Stimulated activated CD8-positive, alpha-beta memory T cell treated with anti-CD3 and anti-CD28 coated beads, Interleukin-12 subunit alpha, Interleukin-12 subunit beta, amount 100 ng/mL, for 24 hours (primary cell): ENCODE measurements around the gene ERICH6B.

Experiments
- DNase-seq: peaks from one replicate; pipeline ENCODE4 v3.0.0-alpha.2; 2020; ENCODE audit errors: extremely low read depth

ERICH6B gene

GRCh38 chr13:45601680-45602079, 13.9 kb downstream of the ERICH6B start:
- DNase-seq, result no peak

DNA sequence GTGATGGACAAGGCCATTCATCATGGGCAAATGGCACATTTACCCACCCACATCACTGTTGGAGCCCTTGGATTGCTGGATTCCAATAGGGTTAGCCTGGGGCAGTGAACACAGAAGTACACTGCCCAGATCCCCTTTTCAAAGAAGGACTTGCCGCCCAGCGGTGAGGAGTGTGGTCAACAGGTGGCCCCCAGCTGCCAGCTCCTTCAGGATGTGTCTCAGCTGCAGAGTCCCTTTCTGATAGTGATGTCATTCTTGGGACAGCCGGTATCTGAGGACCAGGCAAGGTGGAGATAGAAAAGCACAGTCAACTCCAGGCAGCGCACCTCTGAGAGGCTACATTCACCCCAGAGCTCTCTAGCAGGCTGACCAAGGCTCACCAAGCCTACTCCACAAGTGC, 16.9 kb downstream of the ERICH6B start:
- no peak for DNase-seq

GRCh38 chr13:45596800-45597475, 18.6 kb downstream of the ERICH6B start:
- DNase-seq, result no peak

GRCh38 chr13:45595965-45596364, 19.6 kb downstream of the ERICH6B start:
- DNase-seq, result no peak

DNA sequence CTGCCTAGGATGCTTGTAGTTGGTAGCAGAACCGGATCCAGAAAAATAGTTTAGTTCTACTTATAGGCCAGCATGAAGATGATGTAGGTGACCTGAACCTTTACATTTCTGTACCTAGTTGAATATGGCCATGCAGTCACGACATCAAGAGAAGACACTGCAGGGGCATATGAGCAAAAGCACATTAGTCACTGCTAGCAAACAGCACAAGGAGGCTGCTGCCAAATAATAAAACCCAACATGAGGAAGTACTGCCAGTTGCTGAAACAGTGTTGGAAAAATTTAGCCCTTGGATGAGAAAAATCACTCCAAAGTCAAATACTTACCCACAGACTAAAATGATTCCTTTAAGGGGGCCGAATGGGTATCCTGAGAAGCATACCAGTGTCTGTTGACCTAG, 20.8 kb downstream of the ERICH6B start:
- no peak for DNase-seq

GRCh38 chr13:45594227-45594626, 21.3 kb downstream of the ERICH6B start:
- DNase-seq, result no peak

- DNase-seq, result no peak
These were observed 22.8 kb downstream of the ERICH6B start for GRCh38 chr13:45592758-45593157.

DNA sequence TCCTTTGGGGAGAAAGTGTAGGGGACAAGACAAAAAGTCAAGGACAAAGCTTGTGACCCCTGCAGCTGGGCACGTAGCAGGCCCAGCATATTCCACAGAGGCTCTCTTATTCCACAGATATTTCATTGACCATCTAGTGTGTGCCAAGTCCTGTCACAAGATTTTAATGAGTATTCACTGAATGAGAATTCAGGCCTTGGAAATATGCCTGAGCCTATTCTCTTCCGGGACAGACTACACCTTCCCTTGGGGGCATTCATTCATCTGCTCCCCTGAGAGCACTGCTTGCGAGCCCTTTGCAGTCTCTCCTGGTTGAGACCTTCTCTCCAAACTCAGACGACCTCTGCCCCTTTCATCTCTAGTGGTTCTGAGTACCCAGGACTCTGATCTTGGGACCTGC, 25.5 kb downstream of the ERICH6B start:
- DNase-seq, result no peak

DNA sequence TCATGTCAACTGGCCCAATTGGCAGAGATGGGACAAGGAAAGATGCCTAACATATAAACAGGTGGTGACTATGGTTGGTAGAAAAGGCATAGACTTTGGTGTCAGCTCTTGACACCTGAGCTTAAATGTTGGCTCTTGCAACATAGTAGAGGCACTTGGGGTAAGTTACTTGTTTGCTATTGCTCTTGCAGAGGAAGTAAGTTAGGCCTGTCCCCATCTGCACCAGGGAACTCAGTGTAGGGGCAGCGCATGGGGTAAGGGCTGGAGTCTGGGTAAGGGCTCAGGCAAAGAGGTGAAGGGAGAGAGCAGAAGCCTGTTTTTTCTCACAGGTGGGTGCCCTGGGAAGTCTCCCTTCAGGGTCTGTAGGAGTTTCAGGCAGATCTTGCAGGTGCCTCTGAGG, 27.6 kb downstream of the ERICH6B start:
- no peak for DNase-seq

DNA sequence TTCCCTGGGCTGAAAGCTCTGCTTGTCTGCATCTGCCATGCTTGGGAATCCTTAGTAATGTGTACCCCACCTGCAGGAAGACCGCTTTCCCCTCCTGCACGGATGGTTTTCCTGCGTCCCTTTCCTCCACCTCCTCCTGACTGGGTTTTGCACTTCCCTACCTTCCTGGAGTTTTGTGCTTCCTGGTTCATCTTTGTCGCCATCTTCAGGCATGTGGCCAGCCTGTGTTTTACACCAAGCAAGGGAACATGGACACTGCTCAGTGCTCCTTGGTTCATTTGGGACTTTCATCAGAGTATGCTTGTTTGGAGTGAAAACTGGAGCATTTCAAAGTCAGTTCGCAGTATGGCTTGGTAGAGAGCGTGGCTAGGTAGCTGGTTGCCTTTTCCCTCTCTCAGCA, 30.7 kb downstream of the ERICH6B start:
- no peak for DNase-seq

- DNase-seq, result no peak
These were observed 33.0 kb downstream of the ERICH6B start for GRCh38 chr13:45582408-45583076.

DNA sequence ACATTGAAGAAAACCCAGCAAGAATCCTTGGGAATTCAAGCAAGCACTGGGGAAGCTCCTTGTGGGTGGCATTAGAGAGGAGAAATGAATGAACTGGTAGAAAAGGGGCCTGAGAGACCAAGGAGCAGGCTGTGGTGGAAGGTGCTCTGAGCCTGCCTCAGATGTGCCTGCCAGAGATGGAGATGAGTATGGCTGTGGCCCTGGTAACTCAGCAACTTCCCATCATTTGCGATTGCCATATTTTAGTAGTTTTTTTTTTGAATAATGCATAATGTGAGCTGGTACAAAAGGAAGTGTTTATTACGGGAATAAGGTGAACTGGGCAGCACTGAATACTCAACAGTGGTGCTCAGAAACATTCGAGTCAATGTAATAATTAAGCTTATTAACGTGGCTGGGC, 39.1 kb downstream of the ERICH6B start:
- DNase-seq, result no peak

DNA sequence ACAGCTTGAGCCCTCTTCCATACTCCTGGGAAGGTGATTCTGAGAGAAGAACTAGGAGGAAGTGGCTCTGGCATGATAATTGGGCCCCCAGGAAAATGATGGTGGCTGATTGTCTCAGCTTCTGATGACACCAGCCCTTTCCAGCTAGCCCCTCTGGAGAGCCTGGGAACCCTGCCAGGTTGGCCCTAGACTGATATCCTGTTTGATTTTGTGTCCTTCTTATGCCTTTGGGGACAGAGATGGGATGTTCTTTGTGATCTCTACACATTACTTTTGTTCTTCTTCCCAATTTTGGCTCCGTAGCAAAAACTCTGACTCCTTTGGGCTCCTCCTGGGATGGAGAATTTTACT, 39.7 kb downstream of the ERICH6B start:
- DNase-seq, result no peak

DNA sequence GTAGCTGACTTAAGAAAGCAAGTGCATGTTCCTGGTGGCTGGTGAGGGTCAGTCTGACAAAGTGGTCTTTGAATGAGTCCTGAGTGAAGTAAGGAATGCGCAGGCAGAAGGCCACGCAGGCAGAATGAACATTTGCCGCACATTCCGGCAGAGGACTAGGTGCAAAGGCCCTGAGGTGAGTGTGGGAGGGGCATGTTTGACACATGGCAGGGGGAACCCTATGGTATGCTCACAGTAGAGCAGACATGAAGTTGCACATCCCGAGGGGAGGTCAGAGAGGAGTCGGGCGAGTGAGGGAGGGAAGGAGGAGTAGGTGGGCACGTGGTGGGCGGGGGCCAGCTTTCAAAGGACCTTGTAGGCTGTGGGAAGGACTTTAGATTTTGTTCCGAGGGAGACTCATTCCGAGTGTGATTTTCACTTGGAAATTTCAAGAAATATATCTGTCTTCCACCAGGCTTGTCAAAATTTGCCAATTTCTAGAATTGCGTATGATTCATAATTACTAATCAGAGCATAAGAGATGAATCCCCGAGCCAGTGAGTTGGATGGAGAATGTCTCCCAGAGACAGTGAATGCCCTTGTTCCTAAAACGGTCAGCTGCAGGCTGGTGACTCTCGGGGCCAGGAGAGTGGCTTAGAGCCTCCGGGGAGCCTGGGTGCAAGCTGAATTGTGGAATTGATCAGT, 40.3 kb downstream of the ERICH6B start:
- no peak for DNase-seq

- no peak for DNase-seq
These were observed 50.2 kb downstream of the ERICH6B start for GRCh38 chr13:45565331-45565730.

DNA sequence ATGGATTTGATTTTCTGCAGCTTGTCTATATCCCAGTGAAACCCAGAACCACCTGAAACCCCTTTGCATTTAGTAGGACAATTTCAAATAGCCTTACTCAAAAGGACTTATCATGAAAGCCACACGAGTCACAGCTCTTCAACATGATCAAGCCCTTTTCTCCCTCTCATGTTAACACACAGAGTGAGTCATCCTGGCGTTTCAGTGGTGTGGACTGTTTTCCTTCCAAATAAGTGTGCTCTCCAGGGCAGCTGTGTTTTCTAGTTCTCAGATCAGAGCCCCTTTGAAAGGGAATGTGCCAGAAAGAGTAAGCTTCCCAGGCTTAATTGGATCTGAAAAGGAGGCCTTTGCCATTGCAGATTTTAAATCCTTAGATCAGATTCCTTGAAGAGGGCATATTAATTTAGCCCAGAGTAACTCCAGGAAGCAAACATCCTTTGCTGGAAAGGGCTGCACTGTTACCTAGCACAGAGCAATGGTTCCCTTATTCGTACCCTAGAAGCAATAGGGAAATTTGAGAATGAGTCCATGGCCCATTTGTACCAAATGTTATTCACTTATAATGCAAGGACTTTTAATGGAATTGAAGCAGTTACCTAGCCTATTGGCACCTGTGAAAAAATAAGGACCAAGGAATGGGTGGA, 51.3 kb downstream of the ERICH6B start:
- DNase-seq, result no peak

DNA sequence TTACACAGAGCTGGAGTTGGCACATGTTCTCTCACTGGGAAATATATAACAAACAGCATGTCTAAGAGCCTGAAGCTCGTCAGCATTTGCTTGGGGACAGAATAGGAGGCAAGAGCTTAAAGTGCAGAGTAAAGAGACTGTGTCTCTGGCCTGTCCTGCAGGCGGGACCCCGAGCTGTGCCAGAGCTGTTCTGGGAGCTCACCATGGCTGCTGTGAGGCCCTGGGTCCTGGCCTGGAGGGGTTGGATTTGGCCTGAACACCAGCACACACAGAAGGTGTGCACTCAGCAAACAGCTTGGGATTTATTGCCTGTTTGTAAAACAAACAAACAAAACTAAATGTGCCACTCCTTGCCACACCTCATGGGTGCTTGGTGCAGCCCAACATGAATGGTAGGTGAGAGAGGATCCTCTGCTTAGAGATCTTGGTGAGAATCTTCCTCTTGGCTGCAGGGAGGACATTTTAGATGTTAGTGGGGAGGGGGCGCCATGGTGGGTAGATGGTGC, 60.9 kb downstream of the ERICH6B start:
- DNase-seq, result no peak

GRCh38 chr13:45548281-45548680, 67.3 kb downstream of the ERICH6B start:
- DNase-seq, result no peak

DNA sequence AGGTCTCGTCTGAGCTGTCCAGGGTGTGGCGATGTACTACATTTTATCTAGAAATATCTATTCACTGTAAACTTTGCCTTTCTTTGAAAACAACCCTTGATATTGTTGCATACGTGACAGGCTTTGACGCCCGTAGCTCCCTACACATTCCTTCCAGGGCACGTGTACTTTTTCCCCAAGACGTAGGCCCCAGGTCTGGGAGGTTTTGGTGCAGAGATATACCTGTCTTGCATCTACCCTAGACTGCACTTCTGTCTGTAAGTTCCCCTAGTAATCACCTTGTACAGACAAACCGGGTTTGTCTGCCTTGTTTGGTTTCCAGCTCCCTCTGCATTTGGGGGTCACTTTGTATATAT, 69.2 kb downstream of the ERICH6B start:
- DNase-seq, result no peak

DNA sequence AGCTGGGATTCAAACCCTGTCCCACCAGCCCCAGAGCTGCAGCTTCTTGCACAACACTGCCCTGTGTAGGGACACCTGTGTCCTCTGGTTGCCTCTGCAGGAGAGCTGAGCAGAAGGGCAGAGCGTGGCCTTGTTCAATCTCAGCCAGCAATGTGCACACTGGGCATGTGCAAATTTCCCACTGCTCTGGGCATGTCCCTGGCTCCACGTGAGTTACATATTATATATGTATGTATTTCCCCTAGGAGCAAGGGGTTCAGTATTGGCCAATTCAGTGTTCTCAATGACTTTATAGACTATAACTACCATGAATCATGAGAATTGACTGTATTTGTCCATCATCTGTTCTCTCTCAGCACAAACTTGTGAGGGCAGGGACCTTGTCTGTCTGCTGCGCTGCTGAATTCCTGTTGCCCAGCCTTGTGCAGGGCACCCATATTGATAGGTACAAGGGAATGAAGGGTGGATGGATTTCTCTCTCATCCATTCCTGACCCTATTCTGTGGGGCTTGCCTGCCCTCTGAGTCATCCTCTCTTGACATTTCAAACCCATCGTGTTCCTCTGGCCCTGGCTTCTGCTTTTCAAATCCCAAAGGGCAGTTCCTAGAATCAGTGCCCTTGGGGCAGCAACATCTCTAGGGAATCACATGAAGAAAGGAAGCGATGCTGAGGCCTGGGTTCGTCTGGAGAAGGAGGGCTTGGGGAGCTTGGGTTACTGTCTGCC, 69.7 kb downstream of the ERICH6B start:
- DNase-seq, result no peak

DNA sequence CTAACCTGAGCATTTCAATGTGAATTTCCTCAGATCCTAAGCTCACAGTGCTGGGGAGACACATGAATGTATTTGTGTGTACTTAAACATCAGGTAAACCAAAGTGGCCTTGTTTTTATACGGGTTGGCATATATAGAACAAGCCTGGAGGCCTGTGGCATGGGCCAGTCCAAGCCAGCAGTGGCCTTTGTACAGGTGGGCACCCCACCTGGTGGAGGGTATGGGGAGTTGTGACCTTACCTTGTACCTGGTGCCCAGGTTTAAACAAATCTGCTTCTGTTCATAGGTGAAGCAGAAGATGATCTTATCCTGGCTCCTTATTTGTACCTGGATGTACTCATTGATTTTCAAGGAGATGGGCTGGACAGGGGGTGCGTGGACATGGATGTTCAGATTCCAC, 71.0 kb downstream of the ERICH6B start:
- DNase-seq, result no peak

DNA sequence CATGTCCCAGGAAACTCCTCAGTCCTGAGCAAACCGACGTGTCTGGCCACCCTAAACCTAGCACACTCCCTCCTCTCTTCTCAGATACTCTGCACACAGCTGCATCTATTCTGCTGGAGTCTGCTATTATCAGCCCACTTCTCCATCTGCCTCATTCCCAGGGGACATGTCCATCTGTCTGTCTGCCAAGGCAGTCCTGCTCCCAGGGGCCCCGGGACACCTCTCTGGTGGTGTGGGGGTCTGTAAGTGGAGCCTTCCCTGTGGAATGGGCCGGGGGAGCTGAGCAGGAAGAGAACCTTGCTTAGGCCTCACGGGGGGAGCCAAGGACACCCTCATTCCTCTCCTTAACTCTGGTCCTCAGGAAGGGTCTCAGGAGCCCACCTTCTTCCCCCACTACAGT, 72.7 kb downstream of the ERICH6B start:
- DNase-seq, result no peak
